Caco-2 (cell line): ENCODE measurements around the gene ZXDC. TPM values are rescaled to one million over a fixed set of nuclear protein-coding genes. Genes with fewer than 3 reads are reported as not detected.
A peak's percentile ranks its signal among the peaks of the same experiment; 100 is the strongest.

ENCODE experiments used
- BruUV-seq: library from RNA; stranded (reverse); fragments of 400-500 nt; replicated peaks from 2 replicates; lab custom pipeline; 2021; lab: Mats Ljungman, UMichigan
- CTCF ChIA-PET: fragments of 300-600 bp; sonication (Branson Sonifier 250); formaldehyde crosslinking; loops from one replicate; lab custom pipeline; 2022; ENCODE audit warnings: antibody characterized with exemption; lab: Charles Lee
- POLR2A ChIA-PET: fragments of 300-600 bp; sonication (Branson Sonifier 250); formaldehyde crosslinking; loops from one replicate; lab custom pipeline; 2022; ENCODE audit warnings: antibody characterized with exemption; lab: Charles Lee
- DNase-seq, 2 experiments: peaks; one replicate each; pipeline versions ENCODE4 v3.0.0 to v3.0.0-alpha.2; 2020 to 2022
- H3K27me3 ChIP-seq: replicated peaks from 2 replicates; pipeline ENCODE4 v1.6.0; 2011; ENCODE audit warnings: low read length; ENCODE audit not compliant: control insufficient read depth, insufficient read depth
- H3K36me3 ChIP-seq: 2 replicates; pipeline ENCODE4 v1.5.1; 2011; ENCODE audit warnings: low read length; ENCODE audit not compliant: control insufficient read depth, insufficient read depth
- H3K4me1 ChIP-seq: fragments of 250-450 bp; sonication (Bioruptor Pico); 2 replicates; pipeline ENCODE4 v1.5.1; 2020; ENCODE audit warnings: mild to moderate bottlenecking
- H3K4me3 ChIP-seq: 2 replicates; pipeline ENCODE4 v1.5.1; 2011; ENCODE audit warnings: low read depth, mild to moderate bottlenecking, control low read depth, low read length
- H3K9me3 ChIP-seq: fragments of 250-450 bp; sonication (Bioruptor Pico); 2 replicates; pipeline ENCODE4 v1.5.1; 2020; ENCODE audit warnings: mild to moderate bottlenecking, moderate library complexity
- H3K27ac Mint-ChIP-seq: one replicate; pipeline ENCODE4 v1.8.0; 2022; ENCODE audit warnings: mixed read lengths; ENCODE audit not compliant: unreplicated experiment
- H3K27me3 Mint-ChIP-seq: one replicate; pipeline ENCODE4 v1.8.0; 2022; ENCODE audit warnings: mixed read lengths; ENCODE audit not compliant: insufficient read depth, unreplicated experiment
- H3K36me3 Mint-ChIP-seq: one replicate; pipeline ENCODE4 v1.8.0; 2022; ENCODE audit warnings: mild to moderate bottlenecking, mixed read lengths; ENCODE audit not compliant: insufficient read depth, unreplicated experiment
- H3K4me1 Mint-ChIP-seq: one replicate; pipeline ENCODE4 v1.8.0; 2022; ENCODE audit warnings: low read depth, mixed read lengths; ENCODE audit not compliant: unreplicated experiment
- H3K4me3 Mint-ChIP-seq: one replicate; pipeline ENCODE4 v1.8.0; 2022; ENCODE audit warnings: mild to moderate bottlenecking, moderate library complexity, mixed read lengths; ENCODE audit not compliant: unreplicated experiment
- H3K9me3 Mint-ChIP-seq: one replicate; pipeline ENCODE4 v1.8.0; 2022; ENCODE audit warnings: mixed read lengths; ENCODE audit not compliant: unreplicated experiment
- intact Hi-C: fragments of 100-400 bp; cut with micrococcal nuclease; formaldehyde crosslinking; loops from one replicate; pipeline ENCODE4 v1.10.0; 2022; ENCODE audit not compliant: unreplicated experiment
- total RNA-seq: library from RNA; stranded (reverse); gene quantifications from 2 replicates; pipeline ENCODE4 v1.2.3, GENCODE V29; 2022
- TF ChIP-seq, protein P1 (sequence below), 2 experiments: fragments of 200-600 bp in 1 of 2; IDR thresholded peaks; 1 replicate in 1 of 2; 2 replicates in 1 of 2; pipeline versions ENCODE4 v1.5.1 to v1.8.0; 2011 to 2022; ENCODE audit warnings: antibody characterized with exemption in 1 of 2, control low read depth in 1 of 2, inconsistent platforms in 1 of 2, low read depth in 1 of 2, low read length in 1 of 2, mild to moderate bottlenecking in 1 of 2, moderate library complexity in 1 of 2; ENCODE audit not compliant: insufficient read depth in 1 of 2, severe bottlenecking in 1 of 2, unreplicated experiment in 1 of 2

Gene ZXDC
- total RNA-seq, 1 experiment from 2014 or later: 28.7 TPM

DNA sequence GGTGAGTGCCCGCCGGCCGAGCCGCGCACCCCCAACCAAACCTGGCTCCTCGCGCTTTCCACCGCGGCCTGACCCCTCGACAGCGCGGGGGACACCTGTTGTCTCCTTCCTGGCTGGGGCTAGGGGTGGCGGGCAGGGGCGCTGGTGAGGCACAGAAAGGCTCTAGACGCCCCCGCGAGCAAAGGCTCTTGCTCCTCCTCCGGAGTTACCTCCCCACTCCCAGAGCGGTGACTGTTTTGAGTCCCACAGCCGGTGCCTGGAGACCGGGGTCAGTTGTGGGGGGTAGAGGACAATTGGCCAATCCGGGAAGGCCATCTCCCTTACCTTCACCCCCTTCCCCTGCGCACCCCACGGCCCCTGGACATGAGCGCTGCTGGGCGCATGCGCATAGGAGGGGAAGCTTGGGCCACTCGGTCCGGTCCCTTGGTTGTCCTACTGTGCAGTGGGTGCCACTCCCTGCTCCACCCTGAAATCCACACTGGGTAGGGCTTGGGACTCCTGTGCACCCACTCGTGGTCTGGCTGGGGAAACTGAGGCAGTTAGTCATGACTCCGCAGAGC is 48.8 kb upstream of the ZXDC start:
- Mint-ChIP-seq H3K27me3 (no peaks in the 10 kb centered on the region), H3K4me3 (peak overlapping the region; percentile 75), H3K27ac (no peak overlapping the region), H3K4me1 (peaks cover 25% of the 10 kb centered on the region), H3K36me3 (no peaks in the 10 kb centered on the region), H3K9me3 (no peaks in the 10 kb centered on the region)
- POLR2A ChIA-PET: no interaction called here
- intact Hi-C loops: loop anchor here (10.0 kb wide), 1 partner anchor 130 kb away; the partner anchor contains the start of gene TXNRD3
- TSS peak; percentile 23 for BruUV-seq
- Histone ChIP-seq H3K27me3 (no peaks in the 10 kb centered on the region), H3K36me3 (peaks cover 1% of the 10 kb centered on the region), H3K9me3 (no peaks in the 10 kb centered on the region), H3K4me3 (peak overlapping the region; percentile 67), H3K4me1 (peaks cover 46% of the 10 kb centered on the region)
- TF ChIP-seq, protein P1, sequence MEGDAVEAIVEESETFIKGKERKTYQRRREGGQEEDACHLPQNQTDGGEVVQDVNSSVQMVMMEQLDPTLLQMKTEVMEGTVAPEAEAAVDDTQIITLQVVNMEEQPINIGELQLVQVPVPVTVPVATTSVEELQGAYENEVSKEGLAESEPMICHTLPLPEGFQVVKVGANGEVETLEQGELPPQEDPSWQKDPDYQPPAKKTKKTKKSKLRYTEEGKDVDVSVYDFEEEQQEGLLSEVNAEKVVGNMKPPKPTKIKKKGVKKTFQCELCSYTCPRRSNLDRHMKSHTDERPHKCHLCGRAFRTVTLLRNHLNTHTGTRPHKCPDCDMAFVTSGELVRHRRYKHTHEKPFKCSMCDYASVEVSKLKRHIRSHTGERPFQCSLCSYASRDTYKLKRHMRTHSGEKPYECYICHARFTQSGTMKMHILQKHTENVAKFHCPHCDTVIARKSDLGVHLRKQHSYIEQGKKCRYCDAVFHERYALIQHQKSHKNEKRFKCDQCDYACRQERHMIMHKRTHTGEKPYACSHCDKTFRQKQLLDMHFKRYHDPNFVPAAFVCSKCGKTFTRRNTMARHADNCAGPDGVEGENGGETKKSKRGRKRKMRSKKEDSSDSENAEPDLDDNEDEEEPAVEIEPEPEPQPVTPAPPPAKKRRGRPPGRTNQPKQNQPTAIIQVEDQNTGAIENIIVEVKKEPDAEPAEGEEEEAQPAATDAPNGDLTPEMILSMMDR (IDR thresholded peaks at IDR 0.05; ENCODE audit: insufficient read depth in 1 of 2, low read depth in 1 of 2, low read length in 1 of 2, severe bottlenecking in 1 of 2, unreplicated experiment in 1 of 2): peak; percentile 21 to 30
- CTCF ChIA-PET: no interaction called here
- peak in 1 of 2 experiments; percentile 67 for DNase-seq

GRCh38 chr3:126523745-126524428 is 48.2 kb upstream of the ZXDC start, which contains the start of gene CHST13:
Gene CHST13 (plus strand): TSS chr3:126524155. CDS start chr3:126524333, 178 bp downstream.
- peaks cover 46% of the 10 kb centered on the region for H3K4me1 ChIP-seq
- intact Hi-C loops: loop anchor here (10.0 kb wide), 1 partner anchor 131 kb away; the partner anchor contains the start of gene TXNRD3
- ChIA-PET CTCF (interaction anchor here (0.7 to 2.0 kb wide), 3 partner anchors 12 to 90 kb away, joined by 3 to 8 read pairs (median 3); no protein-coding TSS in a partner anchor), POLR2A (no interaction called here)
- no peaks in the 10 kb centered on the region for H3K27me3 ChIP-seq
- Mint-ChIP-seq H3K27me3 (no peaks in the 10 kb centered on the region), H3K27ac (no peak within 1 kb of the TSS), H3K36me3 (no peaks in the 10 kb centered on the region), H3K4me3 (peak within 1 kb of the TSS; percentile 75), H3K4me1 (peaks cover 19% of the 10 kb centered on the region), H3K9me3 (no peaks in the 10 kb centered on the region)
- no peaks in the 10 kb centered on the region for H3K9me3 ChIP-seq
- TF ChIP-seq, protein P1 (IDR thresholded peaks at IDR 0.05; ENCODE audit: insufficient read depth in 1 of 2, low read depth in 1 of 2, low read length in 1 of 2, severe bottlenecking in 1 of 2, unreplicated experiment in 1 of 2): no peak
- DNase-seq: peak; percentile 77 to 85
- H3K36me3 ChIP-seq: peaks cover 1% of the 10 kb centered on the region
- BruUV-seq: no TSS peak
- H3K4me3 ChIP-seq: peak within 1 kb of the TSS; percentile 67

DNA sequence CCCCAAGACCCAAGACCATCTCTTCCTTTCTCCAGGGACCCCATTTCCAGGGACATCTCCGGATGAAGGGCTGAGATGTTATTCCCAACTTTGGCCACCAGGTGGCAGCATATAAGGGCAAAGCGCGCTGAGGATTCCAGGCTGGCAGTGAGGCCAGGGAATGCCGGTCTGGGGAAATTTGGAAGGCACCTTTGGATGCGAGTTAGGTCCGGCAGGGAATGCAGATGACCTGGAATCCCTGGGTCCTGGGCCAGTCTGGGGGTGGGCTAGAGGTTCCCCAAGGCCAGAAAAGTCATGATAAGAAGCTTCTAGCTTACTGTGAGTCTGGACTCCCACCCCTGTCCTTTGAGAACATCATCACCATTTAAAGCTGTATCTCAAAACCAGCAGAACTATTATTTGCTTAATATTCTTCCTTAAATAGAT is 46.7 kb upstream of the ZXDC start:
- POLR2A ChIA-PET: interaction anchor here (0.6 kb wide), 1 partner anchor 45 kb away, joined by 4 read pairs; no protein-coding TSS in a partner anchor

More for the DNA sequence above, 46.7 kb upstream of the ZXDC start:
- DNase-seq: peak; percentile 59 to 72
- Histone ChIP-seq H3K4me3 (no peak overlapping the region), H3K4me1 (peaks cover 46% of the 10 kb centered on the region), H3K27me3 (no peaks in the 10 kb centered on the region), H3K9me3 (no peaks in the 10 kb centered on the region), H3K36me3 (peaks cover 1% of the 10 kb centered on the region)
- CTCF ChIA-PET: interaction anchor here (0.6 to 2.0 kb wide), 5 partner anchors 11 to 1023 kb away, joined by 3 to 8 read pairs (median 3); no protein-coding TSS in a partner anchor
- no peaks in the 10 kb centered on the region for H3K36me3 Mint-ChIP-seq
- H3K27me3 Mint-ChIP-seq: no peaks in the 10 kb centered on the region
- intact Hi-C loops: loop anchor here (1.0 to 10.0 kb wide), 2 partner anchors 32 to 132 kb away; partner anchors contain the start of gene TXNRD3
- no TSS peak for BruUV-seq
- H3K4me3 Mint-ChIP-seq: peak overlapping the region; percentile 13
- TF ChIP-seq, protein P1 (IDR thresholded peaks at IDR 0.05; ENCODE audit: insufficient read depth in 1 of 2, low read depth in 1 of 2, low read length in 1 of 2, severe bottlenecking in 1 of 2, unreplicated experiment in 1 of 2): peak; percentile 78 to 84
- no peaks in the 10 kb centered on the region for H3K9me3 Mint-ChIP-seq
- H3K4me1 Mint-ChIP-seq: peaks cover 9% of the 10 kb centered on the region
- no peak overlapping the region for H3K27ac Mint-ChIP-seq
